ENCODE data around the gene CFC1. TPM values are rescaled to one million over a fixed set of nuclear protein-coding genes. Genes with fewer than 3 reads are reported as not detected.
"Not testable (repeated sequence)": the region's sequence is repeated elsewhere in the genome, so short reads cannot be mapped to it uniquely, and the experiment has no call there.

Gene CFC1
- not detected in 3 replicates for total RNA-seq

GRCh38 chr2:130599393-130599792 is at the start of gene CFC1:
Gene CFC1, minus strand, starts transcription at chr2:130599575. Its CDS starts 288 bp downstream, at chr2:130599287.
- H3K27me3 Mint-ChIP-seq (ENCODE audit: low read depth) = peaks cover 10% of the 10 kb centered on the region
- H3K27ac Mint-ChIP-seq; H3K4me1 Mint-ChIP-seq; H3K9me3 Mint-ChIP-seq; H3K4me3 Mint-ChIP-seq; DNase-seq (ENCODE audit: low spot score in 2 of 2, unreplicated experiment in 2 of 2); H3K36me3 Mint-ChIP-seq: not testable (repeated sequence)

GRCh38 chr2:130641688-130642087 is 42.3 kb upstream of the CFC1 start:
- DNase-seq (ENCODE audit: low spot score in 2 of 2, unreplicated experiment in 2 of 2); H3K4me1 Mint-ChIP-seq; H3K27me3 Mint-ChIP-seq (ENCODE audit: low read depth); H3K4me3 Mint-ChIP-seq; H3K27ac Mint-ChIP-seq; H3K9me3 Mint-ChIP-seq; H3K36me3 Mint-ChIP-seq: not testable (repeated sequence)

GRCh38 chr2:130638973-130639372 is 39.6 kb upstream of the CFC1 start:
- H3K4me1 Mint-ChIP-seq; DNase-seq (ENCODE audit: low spot score in 2 of 2, unreplicated experiment in 2 of 2): not testable (repeated sequence)
- peaks cover 12% of the 10 kb centered on the region for H3K27me3 Mint-ChIP-seq (ENCODE audit: low read depth)

GRCh38 chr2:130628784-130629475 is 29.6 kb upstream of the CFC1 start:
- not testable (repeated sequence) for DNase-seq (ENCODE audit: low spot score in 2 of 2, unreplicated experiment in 2 of 2); H3K36me3 Mint-ChIP-seq; H3K9me3 Mint-ChIP-seq; H3K27ac Mint-ChIP-seq; H3K4me1 Mint-ChIP-seq; H3K4me3 Mint-ChIP-seq
- peaks cover 10% of the 10 kb centered on the region for H3K27me3 Mint-ChIP-seq (ENCODE audit: low read depth)

More at GRCh38 chr2:130638973-130639372, 39.6 kb upstream of the CFC1 start:
- H3K36me3 Mint-ChIP-seq, H3K4me3 Mint-ChIP-seq, H3K9me3 Mint-ChIP-seq, H3K27ac Mint-ChIP-seq: not testable (repeated sequence)

- DNase-seq (ENCODE audit: low spot score in 2 of 2, unreplicated experiment in 2 of 2); H3K4me1 Mint-ChIP-seq; H3K4me3 Mint-ChIP-seq; H3K36me3 Mint-ChIP-seq; H3K27ac Mint-ChIP-seq; H3K27me3 Mint-ChIP-seq (ENCODE audit: low read depth); H3K9me3 Mint-ChIP-seq: not testable (repeated sequence)
These were observed 11.8 kb upstream of the CFC1 start, which contains the start of gene POTEJ for GRCh38 chr2:130611140-130611539. Gene POTEJ, plus strand, starts transcription at chr2:130611440. Its CDS starts 93 bp downstream, at chr2:130611533.

GRCh38 chr2:130610486-130610885 is 11.1 kb upstream of the CFC1 start:
- DNase-seq (ENCODE audit: low spot score in 2 of 2, unreplicated experiment in 2 of 2); H3K4me1 Mint-ChIP-seq; H3K4me3 Mint-ChIP-seq; H3K36me3 Mint-ChIP-seq; H3K27ac Mint-ChIP-seq; H3K9me3 Mint-ChIP-seq; H3K27me3 Mint-ChIP-seq (ENCODE audit: low read depth): not testable (repeated sequence)

GRCh38 chr2:130609002-130609920 is 9.9 kb upstream of the CFC1 start:
- H3K9me3 Mint-ChIP-seq; H3K27me3 Mint-ChIP-seq (ENCODE audit: low read depth); H3K27ac Mint-ChIP-seq; DNase-seq (ENCODE audit: low spot score in 2 of 2, unreplicated experiment in 2 of 2); H3K4me3 Mint-ChIP-seq; H3K36me3 Mint-ChIP-seq; H3K4me1 Mint-ChIP-seq: not testable (repeated sequence)

- not testable (repeated sequence) for H3K27me3 Mint-ChIP-seq (ENCODE audit: low read depth); H3K36me3 Mint-ChIP-seq; H3K4me3 Mint-ChIP-seq; DNase-seq (ENCODE audit: low spot score in 2 of 2, unreplicated experiment in 2 of 2); H3K4me1 Mint-ChIP-seq; H3K9me3 Mint-ChIP-seq; H3K27ac Mint-ChIP-seq
These were observed 9.1 kb upstream of the CFC1 start for GRCh38 chr2:130608276-130609001.

GRCh38 chr2:130601648-130602302 is 2.4 kb upstream of the CFC1 start:
- H3K27me3 Mint-ChIP-seq (ENCODE audit: low read depth); H3K27ac Mint-ChIP-seq; DNase-seq (ENCODE audit: low spot score in 2 of 2, unreplicated experiment in 2 of 2); H3K36me3 Mint-ChIP-seq; H3K9me3 Mint-ChIP-seq; H3K4me1 Mint-ChIP-seq; H3K4me3 Mint-ChIP-seq: not testable (repeated sequence)

GRCh38 chr2:130599926-130600325 is 551 bp upstream of the CFC1 start:
- H3K36me3 Mint-ChIP-seq; H3K9me3 Mint-ChIP-seq; H3K4me3 Mint-ChIP-seq; DNase-seq (ENCODE audit: low spot score in 2 of 2, unreplicated experiment in 2 of 2); H3K4me1 Mint-ChIP-seq; H3K27ac Mint-ChIP-seq: not testable (repeated sequence)
- H3K27me3 Mint-ChIP-seq (ENCODE audit: low read depth) = peaks cover 10% of the 10 kb centered on the region

GRCh38 chr2:130598463-130598862 is 912 bp downstream of the CFC1 start:
- DNase-seq (ENCODE audit: low spot score in 2 of 2, unreplicated experiment in 2 of 2); H3K27ac Mint-ChIP-seq; H3K4me3 Mint-ChIP-seq; H3K36me3 Mint-ChIP-seq; H3K4me1 Mint-ChIP-seq; H3K9me3 Mint-ChIP-seq: not testable (repeated sequence)
- peaks cover 12% of the 10 kb centered on the region for H3K27me3 Mint-ChIP-seq (ENCODE audit: low read depth)

- peaks cover 11% of the 10 kb centered on the region for H3K27me3 Mint-ChIP-seq (ENCODE audit: low read depth)
- not testable (repeated sequence) for H3K9me3 Mint-ChIP-seq; DNase-seq (ENCODE audit: low spot score in 2 of 2, unreplicated experiment in 2 of 2)
These were observed 1.4 kb downstream of the CFC1 start for GRCh38 chr2:130597994-130598393.

GRCh38 chr2:130596757-130597156 is 2.6 kb downstream of the CFC1 start:
- not testable (repeated sequence) for H3K36me3 Mint-ChIP-seq; H3K4me3 Mint-ChIP-seq; H3K4me1 Mint-ChIP-seq; H3K9me3 Mint-ChIP-seq; H3K27me3 Mint-ChIP-seq (ENCODE audit: low read depth); H3K27ac Mint-ChIP-seq
- peak in 1 of 2 experiments; percentile 32 for DNase-seq (ENCODE audit: low spot score in 2 of 2, unreplicated experiment in 2 of 2)

More at GRCh38 chr2:130597994-130598393, 1.4 kb downstream of the CFC1 start:
- H3K4me1 Mint-ChIP-seq, H3K27ac Mint-ChIP-seq, H3K36me3 Mint-ChIP-seq, H3K4me3 Mint-ChIP-seq: not testable (repeated sequence)
